Fibroblast of the aortic adventitia (primary cell): ENCODE data around the gene IGF1R. TPM values are rescaled to one million over a fixed set of nuclear protein-coding genes. Genes with fewer than 3 reads are reported as not detected.

Source experiments
- DNase-seq: peaks from one replicate; pipeline ENCODE4 v3.0.0-alpha.2; 2010; ENCODE audit warnings: low read depth
- H3K4me3 ChIP-seq: 2 replicates; pipeline ENCODE4 v1.5.1; 2011; ENCODE audit warnings: low read depth, mild to moderate bottlenecking, control low read depth, low read length, moderate library complexity
- total RNA-seq: library from RNA; depleted of rRNA; stranded (reverse); fragments of >200 nt; gene quantifications from 2 replicates; pipeline ENCODE4 v1.2.3, GENCODE V29; 2012; ENCODE audit warnings: low replicate concordance
- TF ChIP-seq, protein P1 (sequence below): IDR thresholded peaks from 2 replicates; pipeline ENCODE4 v1.5.1; 2011; ENCODE audit warnings: mild to moderate bottlenecking, low read length, control low read depth, inconsistent platforms; ENCODE audit not compliant: insufficient read depth

The IGF1R gene
- total RNA-seq, 1 donor, result 45.6 TPM

GRCh38 chr15:98844261-98844660 is 195.9 kb downstream of the IGF1R start:
- DNase-seq, result no peak
- TF ChIP-seq, protein P1, sequence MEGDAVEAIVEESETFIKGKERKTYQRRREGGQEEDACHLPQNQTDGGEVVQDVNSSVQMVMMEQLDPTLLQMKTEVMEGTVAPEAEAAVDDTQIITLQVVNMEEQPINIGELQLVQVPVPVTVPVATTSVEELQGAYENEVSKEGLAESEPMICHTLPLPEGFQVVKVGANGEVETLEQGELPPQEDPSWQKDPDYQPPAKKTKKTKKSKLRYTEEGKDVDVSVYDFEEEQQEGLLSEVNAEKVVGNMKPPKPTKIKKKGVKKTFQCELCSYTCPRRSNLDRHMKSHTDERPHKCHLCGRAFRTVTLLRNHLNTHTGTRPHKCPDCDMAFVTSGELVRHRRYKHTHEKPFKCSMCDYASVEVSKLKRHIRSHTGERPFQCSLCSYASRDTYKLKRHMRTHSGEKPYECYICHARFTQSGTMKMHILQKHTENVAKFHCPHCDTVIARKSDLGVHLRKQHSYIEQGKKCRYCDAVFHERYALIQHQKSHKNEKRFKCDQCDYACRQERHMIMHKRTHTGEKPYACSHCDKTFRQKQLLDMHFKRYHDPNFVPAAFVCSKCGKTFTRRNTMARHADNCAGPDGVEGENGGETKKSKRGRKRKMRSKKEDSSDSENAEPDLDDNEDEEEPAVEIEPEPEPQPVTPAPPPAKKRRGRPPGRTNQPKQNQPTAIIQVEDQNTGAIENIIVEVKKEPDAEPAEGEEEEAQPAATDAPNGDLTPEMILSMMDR, result no peak
- H3K4me3 ChIP-seq, result no peak overlapping the region

DNA sequence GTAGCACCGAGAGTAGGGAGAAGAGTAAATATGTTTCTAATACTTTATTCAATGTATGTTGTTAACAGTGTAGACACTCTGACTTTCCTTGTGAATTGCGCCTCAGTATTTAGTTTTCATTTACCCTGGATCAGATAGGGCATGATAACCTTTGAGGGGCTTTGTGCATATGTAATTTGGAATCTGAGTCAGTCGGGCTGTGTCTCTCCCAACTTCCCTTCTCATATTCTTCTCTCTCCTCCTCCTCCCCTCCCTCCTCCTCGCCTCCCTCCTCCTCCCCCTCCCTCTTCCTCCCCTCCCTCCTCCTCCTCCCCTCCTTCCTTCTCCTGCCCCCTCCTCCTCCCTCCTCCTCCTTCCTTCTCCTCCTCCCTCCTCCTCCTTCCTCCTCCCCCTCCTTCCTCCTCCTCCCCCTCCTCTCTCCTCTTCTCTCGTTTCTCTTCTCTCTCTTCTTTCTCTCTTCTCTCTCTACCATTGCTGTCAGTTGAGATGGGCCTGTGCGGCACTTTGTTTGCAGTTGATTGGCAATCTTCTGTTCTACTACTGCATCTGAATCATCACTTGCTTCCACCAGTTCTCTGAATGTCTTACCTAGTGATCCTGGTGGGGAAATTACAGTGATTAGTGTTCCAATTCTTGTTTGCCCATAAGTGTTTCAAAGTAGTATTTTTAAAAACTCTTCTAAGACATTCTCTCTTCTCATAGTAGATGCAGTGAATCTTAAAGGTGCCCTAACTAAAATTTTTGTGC is 197.0 kb downstream of the IGF1R start:
- no peak overlapping the region for H3K4me3 ChIP-seq
- TF ChIP-seq, protein P1, result no peak
- DNase-seq, result no peak

DNA sequence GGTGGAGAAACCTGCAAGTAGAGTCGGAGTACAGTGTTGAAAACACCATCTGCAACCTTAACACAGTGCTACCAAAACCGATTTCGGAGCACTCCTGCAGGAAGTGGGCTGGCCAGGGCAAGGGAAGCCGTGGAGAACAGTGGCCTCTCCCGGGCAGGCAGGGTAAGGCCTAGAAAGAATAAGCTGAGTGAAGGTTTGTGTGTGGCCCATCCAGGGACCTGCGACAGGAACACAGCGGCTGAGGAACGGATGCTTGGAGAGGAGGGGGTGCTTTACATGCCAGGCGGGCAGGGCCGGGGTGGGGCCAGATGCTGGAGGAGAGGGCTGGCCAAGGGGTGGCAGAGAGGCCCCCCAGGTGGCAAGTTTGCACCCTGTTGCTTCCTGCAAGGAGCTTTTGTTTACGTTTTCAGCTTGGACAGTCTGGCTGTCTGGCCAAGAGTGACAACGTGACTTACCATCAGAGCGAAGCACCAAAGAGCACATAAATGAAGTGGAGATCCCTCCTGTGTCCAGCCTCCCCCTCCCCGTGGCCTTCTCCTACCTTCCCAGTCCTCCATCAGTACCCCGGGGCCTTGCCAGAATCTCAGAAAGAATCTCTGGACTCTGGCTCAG is 202.7 kb downstream of the IGF1R start:
- DNase-seq, result peak; percentile 76

GRCh38 chr15:98853161-98853560 is 204.8 kb downstream of the IGF1R start:
- DNase-seq, result peak; percentile 96
- H3K4me3 ChIP-seq, result peak overlapping the region; percentile 73
- TF ChIP-seq, protein P1, result no peak

More for the DNA sequence above, 202.7 kb downstream of the IGF1R start:
- TF ChIP-seq, protein P1, result peak; percentile 87
- H3K4me3 ChIP-seq, result no peak overlapping the region

DNA sequence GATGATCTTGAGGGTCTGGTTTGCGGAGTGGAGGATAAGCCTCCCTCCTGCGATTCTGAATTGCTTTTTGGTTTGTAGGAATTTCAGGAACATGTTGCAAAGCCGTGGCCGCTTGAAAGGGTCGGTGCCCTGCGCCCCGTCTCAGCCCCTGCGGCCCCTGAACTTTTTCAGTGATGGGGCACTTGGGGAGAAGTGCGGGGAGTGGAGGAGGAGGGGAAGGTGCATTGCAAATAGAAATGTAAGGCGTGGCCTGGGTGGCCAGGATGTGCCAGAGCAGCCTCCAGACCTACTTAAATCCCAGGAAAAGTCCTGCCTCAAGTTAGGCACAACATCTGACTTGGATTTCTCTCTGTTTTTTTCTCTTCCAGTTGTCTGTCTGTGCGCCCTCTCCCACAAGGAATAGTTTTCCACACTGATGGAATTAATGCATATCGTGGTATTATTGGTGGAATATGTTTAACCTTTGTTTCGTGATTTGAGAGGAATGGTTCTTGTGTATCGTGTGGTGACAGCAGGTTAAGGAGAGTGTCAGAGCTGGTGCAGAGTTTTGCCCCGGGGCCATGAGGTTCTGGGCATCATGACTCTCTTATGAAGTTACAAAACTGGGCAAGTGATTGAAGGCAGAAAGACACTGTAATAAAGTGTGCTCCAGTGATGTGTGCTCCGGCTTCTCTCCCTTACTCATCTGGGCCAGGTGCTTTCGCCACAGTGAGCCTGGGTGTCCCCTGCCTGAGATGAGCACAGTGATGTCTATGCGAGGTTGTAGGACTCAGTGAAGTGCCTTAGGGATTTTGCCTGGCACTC is 205.5 kb downstream of the IGF1R start:
- TF ChIP-seq, protein P1, result no peak
- H3K4me3 ChIP-seq, result peak overlapping the region; percentile 73
- peak; percentile 61 for DNase-seq

DNA sequence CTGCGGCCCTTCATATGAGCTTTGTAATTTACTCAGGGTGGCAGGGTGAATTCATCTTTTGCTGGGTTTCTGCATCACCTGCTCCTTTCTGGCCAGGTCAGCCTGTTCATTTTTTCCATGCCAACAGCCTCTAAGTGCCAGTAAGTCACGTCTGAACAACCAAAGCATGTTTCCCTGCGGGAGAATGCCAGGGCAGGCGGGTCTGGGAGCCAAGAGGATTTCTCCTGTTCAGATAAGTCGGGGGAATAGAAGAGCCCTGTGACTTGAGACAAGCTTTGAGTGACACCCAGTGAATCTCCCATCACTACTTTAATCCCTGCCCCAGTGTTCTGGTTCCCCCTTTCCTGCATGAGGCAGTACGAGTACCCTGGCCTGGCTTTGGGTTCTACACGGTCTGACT is 206.2 kb downstream of the IGF1R start:
- no peak overlapping the region for H3K4me3 ChIP-seq
- DNase-seq, result no peak
- TF ChIP-seq, protein P1, result no peak
